Left kidney (tissue), 2 donors: Measurements from ENCODE around the gene LZTR1. TPM values are rescaled to one million over a fixed set of nuclear protein-coding genes. Genes with fewer than 3 reads are reported as not detected.
"Not testable (repeated sequence)": the region's sequence is repeated elsewhere in the genome, so short reads cannot be mapped to it uniquely, and the experiment has no call there.

Experiments used
- DNase-seq: peaks from one replicate; pipeline ENCODE4 v3.0.0-alpha.2; 2013
- polyA plus RNA-seq: library from polyadenylated mRNA; unstranded; fragments of 120-200 nt; gene quantifications from one replicate; pipeline ENCODE4 v1.2.1, GENCODE V29; 2013; ENCODE audit not compliant: insufficient read length

LZTR1 gene
- polyA plus RNA-seq, 1 donor = 50.5 TPM

DNA sequence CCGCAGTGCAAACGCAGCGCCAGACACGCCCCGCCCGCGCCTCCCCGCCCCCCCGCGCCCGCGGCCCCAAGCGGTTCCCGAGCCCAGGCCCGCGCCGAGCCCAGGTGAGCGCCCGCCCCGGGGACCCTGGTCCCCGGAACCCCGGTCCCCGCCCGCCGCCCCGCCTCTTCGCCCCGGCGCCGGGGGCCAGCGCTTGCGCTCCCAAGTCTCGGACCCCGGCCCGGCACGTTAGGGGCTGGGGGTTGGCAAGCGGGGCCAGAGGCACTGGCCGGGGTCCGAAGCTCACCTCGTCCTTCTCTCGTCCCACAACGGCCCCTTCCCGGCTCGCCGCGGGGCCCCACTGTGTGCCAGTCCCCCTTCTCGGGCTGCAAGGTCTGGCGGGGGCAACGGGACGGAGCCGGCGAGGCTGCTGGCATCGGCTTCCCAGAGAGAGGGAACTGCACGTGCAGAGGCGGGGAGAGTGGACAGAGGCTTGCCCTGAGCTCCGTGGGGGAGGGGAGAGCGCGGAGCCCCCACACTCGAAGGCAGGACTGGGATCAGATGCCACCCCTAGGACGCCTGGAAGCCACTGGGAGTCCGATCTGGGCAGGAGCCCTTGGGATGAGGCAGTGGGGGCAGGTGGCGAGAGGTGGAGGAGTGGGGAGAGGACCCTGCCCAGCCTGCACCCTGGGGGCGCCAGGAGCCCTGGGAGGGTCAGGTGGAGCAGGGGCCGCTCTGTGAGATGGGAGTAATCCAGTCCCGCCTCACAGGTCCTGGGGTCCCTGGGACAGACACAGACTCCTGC, 16.8 kb upstream of the LZTR1 start:
- no peak for DNase-seq

DNA sequence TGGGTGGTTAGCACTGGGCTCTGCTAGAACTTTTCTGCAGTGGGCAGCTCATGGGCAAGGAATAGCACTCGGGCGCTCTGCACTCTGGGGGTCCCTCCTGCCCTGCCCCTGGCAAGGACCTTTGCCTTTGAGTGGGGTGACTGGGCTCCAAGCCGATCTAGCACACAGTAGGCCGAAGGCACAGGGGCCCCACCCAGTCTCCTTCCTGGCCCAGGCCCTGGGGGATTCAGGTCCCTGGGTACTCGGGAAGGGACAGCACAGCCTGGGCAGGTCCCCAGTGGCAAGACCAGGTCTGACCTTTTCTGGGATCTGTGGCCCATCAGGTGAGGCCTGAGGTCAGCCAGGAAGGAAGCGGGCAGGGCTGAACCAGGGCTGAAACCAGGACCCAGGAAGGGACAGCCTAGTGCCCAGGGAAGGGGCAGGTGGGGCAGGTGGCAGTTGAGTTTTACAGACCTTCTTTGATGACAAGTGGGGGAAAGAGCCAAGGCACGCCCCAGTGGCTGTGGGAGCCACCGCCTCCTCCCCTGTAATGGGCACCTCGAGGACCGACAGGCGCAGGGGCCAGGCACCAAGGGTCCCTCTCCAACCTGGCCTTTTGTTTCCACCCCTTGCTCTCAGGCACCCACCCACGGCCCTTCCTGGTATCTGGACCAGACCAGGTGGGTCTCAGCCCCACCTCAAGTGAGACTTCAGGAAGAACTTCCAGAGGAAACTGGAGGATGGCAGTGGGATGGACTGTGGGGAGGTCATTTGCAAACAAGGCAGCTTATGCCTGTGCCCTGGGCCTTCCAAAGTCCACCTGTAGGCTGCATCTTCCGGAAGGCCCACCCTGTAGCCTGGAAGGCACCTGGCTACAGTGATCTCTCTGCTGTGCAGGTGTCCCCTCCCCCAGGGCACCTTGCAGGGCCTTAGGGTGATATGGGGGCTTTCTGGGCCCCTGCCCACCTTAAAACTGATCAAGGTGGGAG, 15.9 kb upstream of the LZTR1 start:
- DNase-seq = no peak

- DNase-seq = no peak
These were observed 15.0 kb upstream of the LZTR1 start, which contains the start of gene AIFM3 for GRCh38 chr22:20966883-20967696. Gene AIFM3, plus strand, starts transcription at chr22:20967255. Its CDS starts 690 bp downstream, at chr22:20967945.

GRCh38 chr22:20967697-20968211, 14.3 kb upstream of the LZTR1 start:
- DNase-seq = no peak

GRCh38 chr22:20968281-20968977, 13.7 kb upstream of the LZTR1 start:
- DNase-seq = no peak

GRCh38 chr22:20970939-20971657, 11.0 kb upstream of the LZTR1 start:
- DNase-seq = no peak

DNA sequence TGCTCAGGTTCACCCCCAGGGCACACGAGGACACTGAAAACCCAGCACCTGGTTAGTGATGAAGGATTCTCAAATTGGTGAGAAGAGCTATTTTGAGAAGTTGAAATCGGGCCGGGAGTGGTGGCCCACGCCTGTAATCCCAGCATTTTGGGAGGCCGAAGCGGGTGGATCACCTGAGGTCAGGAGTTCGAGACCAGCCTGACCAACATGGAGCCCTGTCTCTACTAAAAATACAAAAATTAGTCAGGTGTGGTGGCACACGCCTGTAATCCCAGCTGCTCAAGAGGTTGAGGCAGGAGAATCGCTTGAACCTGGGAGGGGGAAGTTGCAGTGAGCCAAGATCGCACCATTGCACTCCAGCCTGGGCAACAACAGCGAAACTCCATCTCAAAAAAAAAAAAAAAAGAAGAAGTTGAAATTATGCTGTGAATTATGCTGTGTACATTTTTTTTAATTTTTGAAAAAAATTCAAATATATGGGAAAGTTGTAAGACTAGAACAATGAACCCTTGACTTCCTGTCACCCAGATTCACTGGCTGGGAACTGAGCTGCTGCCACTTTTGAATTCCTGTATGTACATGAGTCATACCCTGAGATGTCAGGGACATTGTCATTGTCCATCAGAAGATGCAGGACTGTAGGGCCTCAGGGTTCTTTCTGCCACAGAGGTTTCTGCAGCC, 9.9 kb upstream of the LZTR1 start:
- not testable (repeated sequence) for DNase-seq

DNA sequence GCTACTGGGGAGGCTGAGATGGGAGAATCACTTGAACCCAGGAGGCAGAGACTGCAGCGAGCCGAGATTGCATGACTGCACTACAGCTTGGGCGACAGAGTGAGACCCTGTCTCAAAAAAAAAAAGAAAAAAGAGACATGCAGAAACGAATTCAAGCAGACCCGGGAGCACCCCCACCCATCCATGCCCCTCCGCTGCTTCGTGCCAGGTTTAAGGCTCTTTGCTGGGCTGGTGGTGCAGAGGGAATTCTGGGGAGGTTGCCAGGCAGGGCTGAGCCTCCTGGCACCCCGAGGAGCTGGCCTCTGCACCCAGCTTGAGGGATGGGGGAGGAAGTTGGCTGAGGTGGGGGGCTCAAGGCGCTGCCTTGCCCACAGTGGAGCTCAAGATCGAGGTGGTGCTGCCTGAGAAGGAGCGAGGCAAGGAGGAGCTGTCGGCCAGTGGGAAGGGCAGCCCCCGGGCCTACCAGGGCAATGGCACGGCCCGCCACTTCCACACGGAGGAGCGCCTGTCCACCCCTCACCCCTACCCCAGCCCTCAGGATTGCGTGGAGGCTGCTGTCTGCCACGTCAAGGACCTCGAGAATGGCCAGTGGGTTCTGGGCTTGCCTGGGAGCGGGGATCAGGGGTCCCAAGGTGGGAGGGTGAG, 9.0 kb upstream of the LZTR1 start:
- no peak for DNase-seq

- no peak for DNase-seq
These were observed 8.3 kb upstream of the LZTR1 start for GRCh38 chr22:20973634-20974286.

DNA sequence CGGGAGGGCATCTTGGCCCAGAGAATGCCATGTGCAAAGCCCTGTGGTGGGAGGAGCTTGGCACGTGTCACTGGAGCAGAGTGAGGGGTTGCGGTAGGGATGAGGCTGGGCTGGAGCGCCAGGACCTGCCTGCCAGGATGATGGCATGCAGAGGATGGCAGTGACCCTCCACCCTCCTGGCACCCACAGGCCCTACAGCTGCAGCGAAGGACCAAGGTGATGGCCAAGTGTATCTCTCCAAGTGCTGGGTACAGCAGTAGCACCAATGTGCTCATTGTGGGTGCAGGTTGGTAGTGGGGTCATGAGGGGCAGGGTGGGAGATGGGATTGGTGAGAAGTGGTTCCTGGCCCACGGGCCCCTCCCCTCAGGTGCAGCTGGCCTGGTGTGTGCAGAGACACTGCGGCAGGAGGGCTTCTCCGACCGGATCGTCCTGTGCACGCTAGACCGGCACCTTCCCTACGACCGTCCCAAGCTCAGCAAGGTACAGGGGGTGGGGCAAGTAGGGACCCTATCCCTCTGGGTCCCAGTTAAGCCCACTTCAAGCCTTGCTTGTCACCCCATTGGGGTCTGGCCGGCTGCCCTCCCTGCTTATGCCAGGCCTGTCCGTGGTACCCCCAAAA, 7.7 kb upstream of the LZTR1 start:
- no peak for DNase-seq

DNA sequence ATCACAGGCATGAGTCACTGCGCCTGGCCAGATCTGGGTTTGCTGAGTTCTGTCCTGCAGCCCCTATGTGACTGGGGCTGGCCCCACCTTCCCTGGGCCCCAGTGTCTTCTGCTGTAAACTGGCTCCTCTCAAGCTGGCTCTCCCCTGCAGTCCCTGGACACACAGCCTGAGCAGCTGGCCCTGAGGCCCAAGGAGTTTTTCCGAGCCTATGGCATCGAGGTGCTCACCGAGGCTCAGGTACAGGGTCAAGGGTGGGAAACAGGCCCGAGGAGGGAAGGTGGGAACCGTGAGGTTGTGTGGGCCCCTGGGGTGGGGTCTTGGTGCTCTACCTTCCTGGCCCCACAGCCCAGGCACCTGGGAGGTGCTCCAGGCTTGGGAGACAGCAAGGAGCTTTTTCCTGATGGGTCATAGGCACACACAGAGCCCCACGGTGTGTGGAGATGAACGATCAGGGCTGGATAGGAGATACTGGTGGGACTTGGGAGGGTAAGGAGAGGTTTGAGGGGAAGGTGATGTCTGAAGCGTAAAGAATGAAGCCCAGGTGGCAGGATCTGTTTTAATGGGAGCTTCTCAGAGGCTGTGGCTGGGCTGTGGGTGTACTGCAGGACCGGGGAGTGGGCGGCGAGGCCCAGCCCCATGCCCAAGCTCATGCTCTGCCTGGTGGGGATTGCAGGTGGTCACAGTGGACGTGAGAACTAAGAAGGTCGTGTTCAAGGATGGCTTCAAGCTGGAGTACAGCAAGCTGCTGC, 6.4 kb upstream of the LZTR1 start:
- DNase-seq = no peak

- no peak for DNase-seq
These were observed 5.7 kb upstream of the LZTR1 start for GRCh38 chr22:20976291-20976877.

DNA sequence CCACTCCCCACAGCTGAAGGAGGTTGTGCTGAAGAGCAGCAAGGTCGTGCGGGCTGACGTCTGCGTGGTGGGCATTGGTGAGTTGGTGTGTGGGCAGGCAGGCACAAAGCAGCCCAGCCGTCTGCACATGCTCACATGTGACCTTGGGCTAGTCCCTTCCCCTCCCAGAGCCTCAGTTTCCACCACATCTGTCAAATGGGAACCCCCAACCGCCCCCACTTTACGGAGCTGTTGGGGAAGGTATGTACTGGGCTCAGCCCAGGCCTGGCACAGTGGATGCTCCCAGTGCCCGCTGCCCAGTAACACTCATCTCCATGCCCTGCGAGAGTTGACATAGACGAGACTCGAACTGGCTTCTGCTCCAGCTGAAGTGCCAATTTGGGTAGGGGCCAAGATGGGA, 5.1 kb upstream of the LZTR1 start:
- no peak for DNase-seq

- no peak for DNase-seq
These were observed 4.5 kb upstream of the LZTR1 start for GRCh38 chr22:20977516-20978170.

GRCh38 chr22:20978419-20978818, 3.7 kb upstream of the LZTR1 start:
- DNase-seq = no peak

DNA sequence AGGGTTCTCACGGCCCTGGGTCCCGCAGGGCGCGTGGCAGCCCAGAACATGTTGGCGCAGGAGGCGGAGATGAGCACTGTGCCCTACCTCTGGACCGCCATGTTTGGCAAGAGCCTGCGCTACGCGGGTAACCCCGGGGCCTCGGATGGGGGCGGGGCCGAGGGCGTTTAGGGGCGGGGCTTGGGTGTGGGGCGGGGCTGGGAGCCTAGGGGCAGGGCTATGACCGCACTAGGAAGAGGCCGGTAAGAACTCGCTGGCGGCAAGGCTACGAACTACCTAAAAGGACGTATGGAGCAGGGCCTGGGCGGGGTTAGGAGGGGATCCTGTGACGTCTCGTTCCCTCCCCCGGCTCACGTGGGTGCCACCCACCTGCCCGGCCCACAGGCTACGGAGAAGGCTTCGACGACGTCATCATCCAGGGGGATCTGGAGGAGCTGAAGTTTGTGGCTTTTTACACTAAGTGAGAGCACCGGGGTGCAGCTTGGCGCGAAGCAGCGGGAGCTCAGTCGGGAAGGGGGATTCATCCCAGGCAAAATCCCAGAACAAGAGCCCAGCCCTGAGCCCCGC, 2.8 kb upstream of the LZTR1 start:
- DNase-seq = peak; percentile 74
